ENCODE measurements around the gene LYZL2.

- no peak for TF ChIP-seq POLR2AphosphoS5 (IDR thresholded peaks at IDR 0.05; ENCODE audit: low read depth, low read length)
- no peak for TF ChIP-seq REST (IDR thresholded peaks at IDR 0.05; ENCODE audit: insufficient read depth in 1 of 2, low read depth in 2 of 2, low read length in 2 of 2)
- no peak for TF ChIP-seq FOXP2 (optimal IDR thresholded peaks at IDR 0.05; ENCODE audit: borderline replicate concordance, extremely low read depth, extremely low read length, insufficient read depth)
- no peak for TF ChIP-seq SIN3A (IDR thresholded peaks at IDR 0.05; ENCODE audit: borderline replicate concordance, insufficient read depth, low read length)
Measured at GRCh38 chr10:30656233-30656632, 26.7 kb upstream of the LYZL2 start.
